Breast epithelium (tissue), 4 donors: ENCODE data around the gene NAPB. TPM values are rescaled to one million over a fixed set of nuclear protein-coding genes. Genes with fewer than 3 reads are reported as not detected.

ENCODE experiments used
- DNase-seq, 2 donors: peaks; one replicate each; pipeline ENCODE4 v3.0.0-alpha.2; 2019; ENCODE audit warnings: low spot score in 2 of 2
- H3K27ac ChIP-seq, 2 donors: fragments of 200-600 bp; sonication (generic) in 1 of 2; one replicate each; pipeline ENCODE4 v1.5.1; 2016 to 2019; ENCODE audit warnings: mild to moderate bottlenecking in 1 of 2
- H3K27me3 ChIP-seq, 2 donors: fragments of 200-600 bp; sonication (generic) in 1 of 2; one replicate each; pipeline versions ENCODE4 v1.5.1 to v1.6.0; 2017 to 2019; ENCODE audit warnings: control low read depth in 1 of 2, mild to moderate bottlenecking in 1 of 2
- H3K36me3 ChIP-seq: fragments of 200-600 bp; one replicate; pipeline ENCODE4 v1.5.1; 2019
- H3K4me1 ChIP-seq, 2 donors: fragments of 200-600 bp; sonication (generic); one replicate each; pipeline ENCODE4 v1.5.1; 2016 to 2019; ENCODE audit warnings: control low read depth in 1 of 2
- H3K4me3 ChIP-seq, 3 donors: fragments of 200-600 bp; sonication (generic); 1 replicate in 2 of 3; 2 replicates in 1 of 3; pipeline ENCODE4 v1.5.1; 2016 to 2019; ENCODE audit warnings: mild to moderate bottlenecking in 3 of 3, moderate library complexity in 2 of 3
- H3K9me3 ChIP-seq, 2 donors: fragments of 200-600 bp; sonication (generic) in 1 of 2; one replicate each; pipeline ENCODE4 v1.5.1; 2016 to 2019; ENCODE audit warnings: control low read depth in 1 of 2
- POLR2A ChIP-seq: fragments of 450-650 bp; IDR thresholded peaks from one replicate; pipeline ENCODE4 v1.6.1; 2016; ENCODE audit warnings: antibody characterized with exemption, mild to moderate bottlenecking, moderate library complexity
- POLR2AphosphoS5 ChIP-seq, 3 donors: sonication (generic); formaldehyde crosslinking; IDR thresholded peaks; one replicate each; pipeline ENCODE4 v1.6.1; 2017; ENCODE audit warnings: antibody characterized with exemption in 3 of 3
- intact Hi-C: fragments of 100-400 bp; cut with DNase I; formaldehyde crosslinking; loops from one replicate; pipeline ENCODE4 v1.15.1; 2023; ENCODE audit warnings: low total_unique reads
- total RNA-seq, 3 donors: library from RNA; depleted of rRNA; stranded (reverse); fragments of >200 nt; gene quantifications; one replicate each; pipeline ENCODE4 v1.1.0, GENCODE V29; 2016
- TF ChIP-seq, protein P1 (sequence below), 3 donors: fragments of 450-650 bp; IDR thresholded peaks; one replicate each; pipeline ENCODE4 v1.5.1; 2016 to 2017; ENCODE audit warnings: antibody characterized with exemption in 3 of 3, mild to moderate bottlenecking in 3 of 3, moderate library complexity in 3 of 3

The NAPB gene
- total RNA-seq, 3 donors from 2014 or later, result 10.4 to 20.1 (median 16.1) TPM

DNA sequence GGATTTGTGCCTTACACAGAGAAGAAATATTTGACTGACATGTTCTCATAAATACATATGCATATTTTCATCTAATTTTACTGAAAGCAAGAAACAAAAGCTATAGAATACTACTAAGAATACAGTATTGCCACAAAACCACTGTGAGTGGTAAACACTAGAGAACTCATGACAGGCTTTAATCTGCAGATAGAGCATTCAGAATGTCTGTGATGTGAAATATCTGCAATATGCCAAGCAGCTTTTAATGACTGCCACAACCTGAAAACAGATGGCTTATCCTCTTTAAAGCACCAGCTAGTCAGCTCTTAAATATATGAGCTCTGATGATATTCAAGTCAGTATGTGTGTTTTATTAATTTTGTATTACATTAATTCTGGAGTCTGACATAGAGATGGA, 3.4 kb downstream of the NAPB start:
- DNase-seq, result no peak
- Histone ChIP-seq H3K27ac (no peak overlapping the region), H3K27me3 (no peaks in the 10 kb centered on the region), H3K36me3 (no peaks in the 10 kb centered on the region), H3K4me1 (peaks cover 0 to 6% of the 10 kb centered on the region in 2 donors), H3K9me3 (no peaks in the 10 kb centered on the region), H3K4me3 (no peak overlapping the region)
- intact Hi-C loops, result no loop called here
- TF ChIP-seq POLR2AphosphoS5 (IDR thresholded peaks at IDR 0.05), result no peak

DNA sequence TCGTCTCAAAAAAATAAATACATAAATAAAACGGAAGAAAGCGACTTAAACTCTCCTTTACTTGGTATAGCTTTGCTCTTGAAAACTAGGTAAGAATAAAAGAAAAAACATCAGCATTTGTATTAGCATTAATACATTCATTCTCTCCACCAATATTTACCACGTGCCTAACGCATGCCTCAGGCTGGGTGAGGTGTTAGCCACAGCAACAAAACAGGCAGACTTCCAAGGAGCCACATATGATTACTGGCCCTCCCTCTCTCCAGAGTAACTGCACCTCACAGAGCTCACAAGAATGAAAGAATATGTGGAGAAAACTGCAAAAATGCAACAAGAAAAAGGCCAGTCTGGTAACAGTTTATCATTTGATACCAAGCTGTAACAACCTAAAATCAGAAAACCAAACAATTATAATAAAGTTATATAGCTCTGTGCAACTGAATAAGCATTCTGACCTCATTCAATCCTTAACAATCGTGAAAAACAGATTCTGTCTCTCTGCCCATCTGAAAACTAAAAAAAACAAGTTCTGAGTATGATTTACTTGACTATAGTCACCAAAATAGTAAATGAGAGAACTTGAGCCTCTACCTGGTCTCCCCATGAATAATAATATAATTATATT, 5.2 kb downstream of the NAPB start:
- no peak overlapping the region for H3K4me3 ChIP-seq
- H3K27me3 ChIP-seq, result no peaks in the 10 kb centered on the region
- no peaks in the 10 kb centered on the region for H3K36me3 ChIP-seq
- H3K4me1 ChIP-seq, result peaks cover 0 to 6% of the 10 kb centered on the region in 2 donors
- intact Hi-C loops, result no loop called here
- TF ChIP-seq, protein P1, sequence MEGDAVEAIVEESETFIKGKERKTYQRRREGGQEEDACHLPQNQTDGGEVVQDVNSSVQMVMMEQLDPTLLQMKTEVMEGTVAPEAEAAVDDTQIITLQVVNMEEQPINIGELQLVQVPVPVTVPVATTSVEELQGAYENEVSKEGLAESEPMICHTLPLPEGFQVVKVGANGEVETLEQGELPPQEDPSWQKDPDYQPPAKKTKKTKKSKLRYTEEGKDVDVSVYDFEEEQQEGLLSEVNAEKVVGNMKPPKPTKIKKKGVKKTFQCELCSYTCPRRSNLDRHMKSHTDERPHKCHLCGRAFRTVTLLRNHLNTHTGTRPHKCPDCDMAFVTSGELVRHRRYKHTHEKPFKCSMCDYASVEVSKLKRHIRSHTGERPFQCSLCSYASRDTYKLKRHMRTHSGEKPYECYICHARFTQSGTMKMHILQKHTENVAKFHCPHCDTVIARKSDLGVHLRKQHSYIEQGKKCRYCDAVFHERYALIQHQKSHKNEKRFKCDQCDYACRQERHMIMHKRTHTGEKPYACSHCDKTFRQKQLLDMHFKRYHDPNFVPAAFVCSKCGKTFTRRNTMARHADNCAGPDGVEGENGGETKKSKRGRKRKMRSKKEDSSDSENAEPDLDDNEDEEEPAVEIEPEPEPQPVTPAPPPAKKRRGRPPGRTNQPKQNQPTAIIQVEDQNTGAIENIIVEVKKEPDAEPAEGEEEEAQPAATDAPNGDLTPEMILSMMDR (IDR thresholded peaks at IDR 0.05), result no peak
- no peak for TF ChIP-seq POLR2A
- TF ChIP-seq POLR2AphosphoS5 (IDR thresholded peaks at IDR 0.05), result no peak
- DNase-seq, result no peak
- H3K9me3 ChIP-seq, result no peaks in the 10 kb centered on the region
- H3K27ac ChIP-seq, result no peak overlapping the region

DNA sequence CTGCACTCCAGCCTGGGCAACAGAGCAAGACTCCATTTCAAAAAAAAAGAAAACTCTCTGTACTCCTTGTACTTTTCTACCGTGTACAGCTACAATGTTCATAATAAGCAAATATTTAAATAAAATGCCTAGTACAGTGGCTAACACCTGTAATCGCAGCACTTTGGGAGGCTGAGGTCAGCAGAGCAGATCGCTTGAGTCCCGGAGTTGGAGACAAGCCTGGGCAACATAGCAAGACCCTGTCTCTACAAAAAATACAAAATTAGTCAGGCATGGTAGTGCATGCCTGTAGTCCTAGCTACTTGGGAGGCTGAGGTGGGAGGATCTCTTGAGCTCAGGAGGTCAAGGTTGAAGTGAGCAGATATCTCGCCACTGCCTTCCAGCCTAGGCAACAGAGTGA, 5.7 kb downstream of the NAPB start:
- Histone ChIP-seq H3K9me3 (no peaks in the 10 kb centered on the region), H3K27me3 (no peaks in the 10 kb centered on the region), H3K27ac (no peak overlapping the region), H3K36me3 (no peaks in the 10 kb centered on the region), H3K4me3 (no peak overlapping the region), H3K4me1 (peaks cover 0 to 6% of the 10 kb centered on the region in 2 donors)
- intact Hi-C loops, result no loop called here
- no peak for DNase-seq
- TF ChIP-seq, protein P1 (IDR thresholded peaks at IDR 0.05), result no peak
- TF ChIP-seq POLR2A (no peak), POLR2AphosphoS5 (IDR thresholded peaks at IDR 0.05) (no peak)

DNA sequence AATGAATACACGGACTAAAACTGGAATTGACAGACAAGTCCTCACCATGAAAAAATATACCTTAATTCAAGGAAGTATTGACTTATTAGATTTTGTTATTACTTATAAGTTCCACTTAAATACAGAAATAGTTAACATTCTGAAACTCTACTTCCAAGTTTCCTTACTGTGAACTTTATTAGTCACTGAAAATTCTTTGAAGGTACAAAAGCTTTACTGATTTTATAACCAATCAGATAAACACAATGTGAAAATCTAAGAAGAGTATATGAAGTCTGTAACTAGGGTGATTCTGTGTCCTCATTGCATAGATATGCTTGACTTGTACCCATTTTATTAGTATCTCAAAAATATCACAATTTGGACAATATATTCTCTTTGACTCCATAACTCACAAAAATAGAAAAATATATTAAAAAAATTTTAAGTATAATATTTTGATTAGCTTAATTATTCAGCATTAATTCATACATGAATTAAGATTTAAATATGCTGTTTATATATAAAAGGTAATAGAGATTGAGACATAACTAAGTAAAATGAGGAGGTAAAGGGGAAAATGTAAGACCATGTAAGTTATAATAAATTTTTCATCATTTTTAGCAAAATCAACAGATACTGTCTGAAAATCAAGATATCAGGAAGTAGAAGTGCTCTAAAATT, 6.6 kb downstream of the NAPB start:
- Histone ChIP-seq H3K9me3 (no peaks in the 10 kb centered on the region), H3K36me3 (no peaks in the 10 kb centered on the region), H3K27ac (no peak overlapping the region), H3K27me3 (no peaks in the 10 kb centered on the region), H3K4me3 (no peak overlapping the region), H3K4me1 (peaks cover 0 to 4% of the 10 kb centered on the region in 2 donors)
- intact Hi-C loops, result no loop called here
- TF ChIP-seq, protein P1 (IDR thresholded peaks at IDR 0.05), result no peak
- TF ChIP-seq POLR2AphosphoS5 (IDR thresholded peaks at IDR 0.05), result no peak
- no peak for TF ChIP-seq POLR2A
- no peak for DNase-seq

DNA sequence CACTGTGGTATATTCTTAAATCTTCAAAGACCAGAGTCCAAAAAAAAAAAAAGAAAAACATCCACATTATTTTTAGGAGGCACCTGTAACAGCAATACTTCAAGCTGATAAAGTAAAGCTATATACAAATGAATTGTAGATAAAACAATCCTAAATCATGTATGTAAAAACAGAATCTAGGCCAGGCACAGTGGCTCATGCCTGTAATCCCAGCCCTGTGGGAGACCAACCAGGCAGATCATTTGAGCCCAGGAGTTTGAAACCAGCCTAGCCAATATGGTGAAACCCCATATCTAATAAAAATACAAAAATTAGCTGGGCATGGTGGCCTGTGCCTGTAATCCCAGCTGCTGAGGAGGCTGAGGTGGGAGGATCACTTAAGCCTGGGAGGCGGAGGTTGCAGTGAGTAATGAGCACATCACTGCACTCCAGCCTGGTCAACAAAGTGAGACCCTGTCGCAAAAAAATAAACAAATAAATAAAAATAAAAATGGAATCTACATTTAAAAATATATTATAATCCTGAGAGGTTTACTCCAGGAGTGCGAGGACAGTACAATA, 7.3 kb downstream of the NAPB start:
- no peak for TF ChIP-seq POLR2A
- TF ChIP-seq, protein P1 (IDR thresholded peaks at IDR 0.05), result no peak
- TF ChIP-seq POLR2AphosphoS5 (IDR thresholded peaks at IDR 0.05), result no peak
- intact Hi-C loops, result no loop called here
- DNase-seq, result no peak
- no peaks in the 10 kb centered on the region for H3K4me1 ChIP-seq
- no peak overlapping the region for H3K27ac ChIP-seq
- no peak overlapping the region for H3K4me3 ChIP-seq
- no peaks in the 10 kb centered on the region for H3K36me3 ChIP-seq
- H3K27me3 ChIP-seq, result no peaks in the 10 kb centered on the region
- no peaks in the 10 kb centered on the region for H3K9me3 ChIP-seq
